GM21786 (cell line): Measurements from ENCODE around the gene HID1.

Experiments
- ATAC-seq: cut with Tn5 transposase; IDR thresholded peaks from one replicate; pipeline ENCODE4 v1.9.1; 2021; ENCODE audit not compliant: unreplicated experiment

HID1 gene

DNA sequence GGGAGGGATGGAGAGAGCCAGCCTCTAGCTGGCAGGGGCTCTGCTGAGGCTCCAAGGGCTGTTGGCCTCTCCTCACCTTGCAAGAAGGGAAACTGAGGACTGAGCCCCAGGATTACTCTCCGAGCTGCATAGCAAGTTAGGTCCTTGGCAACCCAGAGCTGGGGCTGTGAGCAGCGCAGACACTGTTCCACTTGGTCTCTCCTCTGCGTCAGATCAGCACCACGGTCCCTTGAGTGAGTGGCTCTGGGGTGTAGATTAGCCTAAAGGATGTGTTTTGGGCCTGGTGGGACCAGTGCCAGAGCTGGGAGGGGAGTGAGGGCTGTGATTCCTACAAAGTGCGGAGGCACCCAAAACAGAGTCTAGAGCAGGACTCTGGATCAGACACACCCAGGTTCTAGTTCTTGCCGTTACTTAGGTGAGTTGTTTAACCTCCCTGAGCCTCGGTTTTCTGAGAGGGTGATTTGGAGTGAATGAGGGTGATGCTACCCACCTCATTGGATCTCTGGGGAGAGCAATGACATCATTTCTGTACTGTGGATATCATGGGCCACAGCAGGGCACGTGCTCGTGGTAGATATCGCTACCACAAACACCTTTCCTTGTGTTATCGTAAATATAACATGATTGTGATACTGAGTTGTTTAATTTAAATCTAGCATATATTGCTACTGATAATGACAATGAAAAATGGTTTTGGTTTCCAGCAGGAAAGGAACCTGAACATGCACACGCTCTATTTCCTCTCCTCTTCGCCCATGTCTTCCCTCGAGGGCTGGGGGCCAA lies 71.0 kb downstream of the HID1 start:
- no peak for ATAC-seq
